Stimulated activated CD4-positive, alpha-beta T cell treated with anti-CD3 and anti-CD28 coated beads, Interleukin-1b, Interleukin-23, amount 100 ng/mL, for 4 hours (primary cell): ENCODE results near the gene SMIM27.
"Not testable (repeated sequence)": the region's sequence is repeated elsewhere in the genome, so short reads cannot be mapped to it uniquely, and the experiment has no call there.

Source experiments
- DNase-seq, 2 donors: peaks; one replicate each; pipeline ENCODE4 v3.0.0-alpha.2; 2020; ENCODE audit warnings: low read depth in 2 of 2

The SMIM27 gene

GRCh38 chr9:32596936-32597335, 44.8 kb downstream of the SMIM27 start:
- DNase-seq: no peak

GRCh38 chr9:32599021-32599420, 46.9 kb downstream of the SMIM27 start:
- DNase-seq: not testable (repeated sequence)
